GM08714 (cell line): Measurements from ENCODE around the gene UBL7.
"Not testable (repeated sequence)": the region's sequence is repeated elsewhere in the genome, so short reads cannot be mapped to it uniquely, and the experiment has no call there.

Source experiments
- H3K4me3 ChIP-seq: fragments of 200-500 bp; sonication (Bioruptor generic); 2 replicates; pipeline ENCODE4 v1.5.1; 2014; ENCODE audit warnings: mild to moderate bottlenecking, low read length, inconsistent platforms
- ZNF274 ChIP-seq: IDR thresholded peaks from 2 replicates; pipeline ENCODE4 v1.6.1; 2012; ENCODE audit warnings: mild to moderate bottlenecking, low read depth, low read length

The UBL7 gene

GRCh38 chr15:74460871-74461846, at the start of gene UBL7:
UBL7 (minus strand) TSS chr15:74461160; CDS start chr15:74458867, 2,293 bp downstream.
- TF ChIP-seq ZNF274, result no peak
- peak within 1 kb of the TSS; percentile 88 for H3K4me3 ChIP-seq

- no peak for TF ChIP-seq ZNF274
- H3K4me3 ChIP-seq, result no peak overlapping the region
These were observed 45.5 kb upstream of the UBL7 start for GRCh38 chr15:74506515-74506840.

- H3K4me3 ChIP-seq, result no peak overlapping the region
- TF ChIP-seq ZNF274, result no peak
These were observed 45.0 kb upstream of the UBL7 start for GRCh38 chr15:74505837-74506514.

GRCh38 chr15:74504836-74505235, 43.9 kb upstream of the UBL7 start:
- no peak for TF ChIP-seq ZNF274
- no peak overlapping the region for H3K4me3 ChIP-seq

GRCh38 chr15:74504418-74504817, 43.5 kb upstream of the UBL7 start:
- H3K4me3 ChIP-seq, result no peak overlapping the region
- TF ChIP-seq ZNF274, result no peak

- no peak for TF ChIP-seq ZNF274
- H3K4me3 ChIP-seq, result no peak overlapping the region
These were observed 41.3 kb upstream of the UBL7 start for GRCh38 chr15:74502301-74502700.

GRCh38 chr15:74500401-74500800, 39.4 kb upstream of the UBL7 start:
- no peak for TF ChIP-seq ZNF274
- no peak overlapping the region for H3K4me3 ChIP-seq

- TF ChIP-seq ZNF274, result no peak
- H3K4me3 ChIP-seq, result no peak overlapping the region
These were observed 38.4 kb upstream of the UBL7 start for GRCh38 chr15:74499366-74499765.

GRCh38 chr15:74497584-74497983, 36.6 kb upstream of the UBL7 start:
- no peak overlapping the region for H3K4me3 ChIP-seq
- no peak for TF ChIP-seq ZNF274

- no peak overlapping the region for H3K4me3 ChIP-seq
- no peak for TF ChIP-seq ZNF274
These were observed 35.7 kb upstream of the UBL7 start for GRCh38 chr15:74496648-74497047.

- H3K4me3 ChIP-seq, result peak overlapping the region; percentile 1; the same call in 1 of the 2 replicates
- no peak for TF ChIP-seq ZNF274
These were observed 29.4 kb upstream of the UBL7 start for GRCh38 chr15:74490339-74490689.

GRCh38 chr15:74489518-74490338, 28.8 kb upstream of the UBL7 start:
- TF ChIP-seq ZNF274, result no peak
- peak overlapping the region; percentile 1; the same call in 1 of the 2 replicates for H3K4me3 ChIP-seq

GRCh38 chr15:74488776-74489175, 27.8 kb upstream of the UBL7 start:
- no peak for TF ChIP-seq ZNF274
- H3K4me3 ChIP-seq, result no peak overlapping the region

- H3K4me3 ChIP-seq, result no peak overlapping the region
- no peak for TF ChIP-seq ZNF274
These were observed 21.7 kb upstream of the UBL7 start for GRCh38 chr15:74482661-74483060.

- H3K4me3 ChIP-seq, result not testable (repeated sequence)
These were observed 19.4 kb upstream of the UBL7 start for GRCh38 chr15:74480364-74480763.

GRCh38 chr15:74471621-74472020, 10.7 kb upstream of the UBL7 start:
- not testable (repeated sequence) for H3K4me3 ChIP-seq
